Jurkat, Clone E6-1 (cell line): ENCODE data around the gene COL7A1.

Experiments used
- DNase-seq: peaks from one replicate; pipeline ENCODE4 v3.0.0-alpha.2; 2011; ENCODE audit warnings: low read depth, low spot score
- H3K4me3 ChIP-seq: 2 replicates; pipeline ENCODE4 v1.5.1; 2011; ENCODE audit warnings: mild to moderate bottlenecking, low read length, control low read depth, moderate library complexity

The COL7A1 gene

GRCh38 chr3:48594417-48595049 lies 596 bp downstream of the COL7A1 start:
- no peak for DNase-seq
- H3K4me3 ChIP-seq = no peak overlapping the region

DNA sequence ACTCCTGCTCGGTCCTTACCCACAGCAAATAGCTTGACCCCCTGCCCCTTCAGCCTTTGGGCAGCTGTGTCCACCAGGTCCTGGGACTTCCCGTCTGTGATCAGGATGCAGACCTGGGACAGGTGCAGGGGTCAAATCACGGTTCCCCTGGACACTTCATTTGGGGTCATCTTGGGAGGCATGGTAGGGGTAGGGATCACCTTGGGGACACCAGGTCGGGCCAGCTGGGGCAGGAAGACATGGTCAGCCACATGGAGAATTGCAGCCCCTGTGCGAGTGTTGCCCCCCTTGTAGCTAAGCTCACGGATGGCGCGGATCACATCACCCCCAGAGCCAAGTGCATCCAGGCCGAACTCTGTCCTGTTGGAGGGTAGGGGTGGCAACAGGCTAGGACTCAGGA lies 1.8 kb downstream of the COL7A1 start:
- H3K4me3 ChIP-seq = no peak overlapping the region
- no peak for DNase-seq

DNA sequence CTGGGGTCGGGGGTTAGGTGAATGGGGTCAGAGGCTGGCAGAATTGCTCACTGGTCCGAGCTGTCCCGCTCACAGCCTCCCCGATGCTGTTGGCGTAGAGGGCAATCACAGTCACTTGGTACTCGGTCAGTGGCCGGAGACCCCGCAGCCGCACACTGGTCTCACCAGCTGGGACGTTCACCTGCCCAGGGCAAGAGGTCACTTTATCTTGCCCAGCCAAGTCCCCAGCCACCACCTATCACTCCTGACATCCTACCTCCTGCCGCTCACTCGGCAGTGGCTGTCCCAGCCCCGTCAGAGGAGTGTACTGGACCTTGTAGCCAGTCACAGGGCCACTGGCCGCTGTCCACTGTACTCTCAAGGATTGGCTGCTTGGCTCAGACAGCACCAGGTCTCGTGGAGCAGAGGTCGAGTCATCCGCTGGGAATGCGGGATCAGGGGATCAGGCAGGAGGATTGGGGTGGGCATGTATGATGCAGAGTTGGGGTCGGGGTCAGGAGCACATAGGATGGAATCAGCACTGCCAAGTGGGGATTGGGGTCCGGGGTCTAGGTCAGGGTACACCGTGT lies 2.5 kb downstream of the COL7A1 start:
- DNase-seq = no peak

GRCh38 chr3:48591886-48592518 lies 3.1 kb downstream of the COL7A1 start:
- DNase-seq = no peak

More for the DNA sequence above, 2.5 kb downstream of the COL7A1 start:
- no peak overlapping the region for H3K4me3 ChIP-seq

GRCh38 chr3:48591436-48591835 lies 3.7 kb downstream of the COL7A1 start:
- H3K4me3 ChIP-seq = no peak overlapping the region
- DNase-seq = no peak

More at GRCh38 chr3:48591886-48592518, 3.1 kb downstream of the COL7A1 start:
- no peak overlapping the region for H3K4me3 ChIP-seq

GRCh38 chr3:48588230-48588629 lies 6.9 kb downstream of the COL7A1 start:
- DNase-seq = no peak
- no peak overlapping the region for H3K4me3 ChIP-seq

DNA sequence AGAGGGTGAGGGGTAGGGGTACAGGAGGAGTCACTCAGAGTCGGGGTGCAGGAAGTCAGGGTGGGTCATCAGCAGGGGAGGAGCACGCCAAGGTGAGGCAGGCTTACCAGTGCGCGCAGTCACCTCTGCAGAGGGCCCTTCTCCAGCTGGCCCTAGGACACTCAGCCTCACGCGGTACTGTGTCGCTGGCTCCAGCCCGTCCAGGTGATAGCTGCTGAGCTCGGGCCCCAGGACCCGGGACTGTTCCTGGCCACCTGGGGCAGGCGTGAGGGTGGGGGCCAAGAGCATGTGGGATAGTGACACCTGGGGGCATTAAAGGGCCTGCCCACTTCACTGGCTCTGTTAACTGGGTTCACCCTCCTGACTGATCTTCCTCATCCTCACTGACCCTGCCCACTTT lies 7.4 kb downstream of the COL7A1 start:
- no peak overlapping the region for H3K4me3 ChIP-seq
- DNase-seq = no peak

- no peak for DNase-seq
- H3K4me3 ChIP-seq = no peak overlapping the region
Observed at GRCh38 chr3:48585411-48585810, 9.7 kb downstream of the COL7A1 start.

DNA sequence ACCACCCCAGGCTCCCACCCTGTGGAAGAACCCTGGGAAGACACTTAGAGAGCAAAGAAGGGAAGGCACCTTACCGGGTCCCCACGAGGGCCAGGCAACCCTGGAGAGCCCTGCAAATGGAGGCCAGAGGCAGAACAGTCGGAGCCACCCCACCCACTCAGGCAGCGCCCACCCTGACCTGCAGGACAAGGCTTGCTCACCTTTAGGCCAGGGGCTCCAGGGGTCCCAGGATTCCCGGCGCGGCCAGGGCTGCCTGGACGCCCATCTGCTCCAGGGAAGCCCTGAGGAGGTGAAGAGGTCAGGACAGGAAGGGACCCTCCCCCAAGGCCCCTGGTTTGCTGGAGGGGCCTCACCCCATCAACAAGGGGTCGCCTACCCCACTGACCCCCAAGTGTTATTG lies 10.3 kb downstream of the COL7A1 start:
- no peak overlapping the region for H3K4me3 ChIP-seq
- DNase-seq = no peak

GRCh38 chr3:48581621-48582481 lies 13.3 kb downstream of the COL7A1 start:
- DNase-seq = no peak
- H3K4me3 ChIP-seq = no peak overlapping the region

- no peak for DNase-seq
- H3K4me3 ChIP-seq = no peak overlapping the region
Observed at GRCh38 chr3:48576647-48577046, 18.5 kb downstream of the COL7A1 start.

- DNase-seq = no peak
- H3K4me3 ChIP-seq = no peak overlapping the region
Observed at GRCh38 chr3:48575366-48575765, 19.8 kb downstream of the COL7A1 start.

DNA sequence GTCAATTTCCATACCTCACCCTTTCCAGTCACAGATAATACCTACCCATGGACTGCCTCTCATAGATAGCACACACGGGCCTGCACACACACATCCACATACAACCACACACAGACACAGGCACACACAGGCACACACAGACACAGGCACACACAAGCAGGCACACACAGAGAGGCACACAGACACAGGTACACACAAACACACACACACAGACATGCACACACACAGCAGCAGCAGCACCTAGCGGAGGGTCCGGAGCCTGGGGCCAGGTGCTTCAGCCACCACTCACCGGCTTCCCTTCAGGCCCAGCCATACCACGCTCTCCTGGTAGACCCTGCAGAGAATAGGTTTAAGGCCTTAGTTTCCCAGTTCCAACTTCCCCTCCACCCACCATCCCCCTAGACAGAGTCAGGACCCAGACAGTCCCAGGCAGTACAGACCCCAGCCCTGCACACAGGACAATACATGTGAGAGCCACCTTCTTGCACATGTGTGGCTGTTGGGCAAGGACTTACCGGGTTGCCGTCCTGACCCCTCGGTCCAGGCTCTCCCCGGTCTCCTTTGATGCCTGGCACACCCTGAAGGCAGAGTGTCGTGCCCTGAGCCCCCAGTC lies 21.1 kb downstream of the COL7A1 start:
- no peak overlapping the region for H3K4me3 ChIP-seq
- no peak for DNase-seq

DNA sequence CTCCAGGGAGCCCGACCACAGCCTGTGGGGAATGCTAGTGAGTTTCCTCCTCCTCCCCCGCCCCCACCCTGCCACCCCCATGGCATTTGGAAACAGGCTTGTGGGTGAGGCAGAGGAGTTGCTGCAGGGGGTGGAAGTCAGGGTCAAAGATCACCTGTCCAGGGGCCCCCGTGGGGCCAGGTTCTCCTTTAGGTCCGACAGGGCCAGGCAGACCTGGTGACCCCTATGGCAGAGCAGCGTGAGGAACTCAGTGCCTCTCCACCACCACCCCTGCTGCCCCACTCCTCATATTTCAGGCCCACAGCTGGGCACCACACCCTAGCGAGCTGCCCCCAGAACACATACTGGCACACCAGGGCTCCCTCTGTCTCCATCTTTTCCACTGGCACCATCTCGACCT lies 22.6 kb downstream of the COL7A1 start:
- no peak for DNase-seq
- no peak overlapping the region for H3K4me3 ChIP-seq

DNA sequence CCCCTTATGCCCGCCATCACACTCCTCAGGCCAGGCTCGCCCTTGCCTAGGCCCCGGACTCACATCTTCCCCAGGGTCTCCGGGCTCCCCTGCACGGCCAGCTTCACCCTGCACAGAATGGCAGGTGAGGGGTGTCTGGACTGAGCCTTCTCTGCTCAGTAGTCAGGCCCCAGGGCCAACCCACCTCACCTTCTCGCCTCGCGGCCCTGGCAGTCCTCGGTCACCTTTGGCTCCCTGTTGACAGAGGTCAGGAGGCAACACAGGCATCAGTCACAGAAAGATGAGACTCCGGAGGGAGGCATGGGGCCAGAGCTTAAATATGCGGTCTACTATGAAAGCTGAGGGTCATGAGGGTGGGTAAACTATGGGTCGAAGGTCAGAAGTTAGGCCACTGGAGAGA lies 23.2 kb downstream of the COL7A1 start:
- H3K4me3 ChIP-seq = no peak overlapping the region
- no peak for DNase-seq

DNA sequence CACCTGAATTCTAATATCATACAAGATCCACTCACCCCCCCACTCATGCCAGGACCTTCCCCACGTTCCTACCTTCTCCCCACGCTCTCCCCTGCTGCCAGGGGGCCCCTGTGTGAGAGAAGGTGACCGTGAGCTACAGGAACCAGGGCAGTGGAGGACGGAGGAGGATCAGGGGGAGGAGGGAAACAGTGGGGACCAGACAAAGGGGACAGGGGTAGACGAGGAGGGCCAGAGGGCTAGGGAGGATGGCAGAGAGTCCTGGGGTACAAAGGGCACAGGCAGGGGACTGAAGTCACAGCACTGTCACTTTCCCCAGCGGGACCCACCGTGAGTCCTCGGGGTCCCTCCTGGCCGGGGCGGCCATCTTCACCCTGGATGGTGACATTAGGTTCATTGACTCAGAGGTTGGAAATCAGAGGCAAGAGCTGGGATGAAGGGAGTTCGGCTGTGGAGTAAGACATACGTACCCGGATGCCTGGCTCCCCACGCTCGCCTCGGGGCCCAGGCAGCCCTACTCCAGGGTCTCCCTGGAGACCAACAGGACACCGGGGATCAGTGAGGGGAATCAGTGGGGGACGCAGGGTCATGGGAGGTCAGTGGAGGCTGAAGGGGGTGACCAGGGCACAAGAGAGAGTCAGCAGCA lies 25.2 kb downstream of the COL7A1 start:
- no peak for DNase-seq
- H3K4me3 ChIP-seq = no peak overlapping the region

DNA sequence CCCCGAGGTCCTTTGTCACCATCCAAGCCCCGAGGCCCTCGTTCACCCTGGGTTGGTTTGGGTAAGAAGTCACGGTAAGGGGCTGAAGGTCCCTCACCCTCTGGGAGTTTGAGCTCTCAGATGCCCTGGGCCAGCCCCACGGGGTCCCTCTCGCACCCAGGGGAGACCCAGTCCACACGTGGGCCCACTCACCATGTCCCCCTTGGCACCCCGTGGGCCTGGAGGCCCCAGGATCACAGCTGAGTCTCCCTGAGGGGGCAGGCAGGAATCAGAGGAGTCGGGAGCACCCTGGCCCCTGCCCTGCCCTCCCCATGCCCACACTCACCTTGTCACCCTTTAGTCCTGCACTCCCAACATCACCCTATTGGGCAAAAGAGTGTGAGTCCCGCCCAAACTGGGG lies 25.7 kb downstream of the COL7A1 start:
- DNase-seq = no peak

DNA sequence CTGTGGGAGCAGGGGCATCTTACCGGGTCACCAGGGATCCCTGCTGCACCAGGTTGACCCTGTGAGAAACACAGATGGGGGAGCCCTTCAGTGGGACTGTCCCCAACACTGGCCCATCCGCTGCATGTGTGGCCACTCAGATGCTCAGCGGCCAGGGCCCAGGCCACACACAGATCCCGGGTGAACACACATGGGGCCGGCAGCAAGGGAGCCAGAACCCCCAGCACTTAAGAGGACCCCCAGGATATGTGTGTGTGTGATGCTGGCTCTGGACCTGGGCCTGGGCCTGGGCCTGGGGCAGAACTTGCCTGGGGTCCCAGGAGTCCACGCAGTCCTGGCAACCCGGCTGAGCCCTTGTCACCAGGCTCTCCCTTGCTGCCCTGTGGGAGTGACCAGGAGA lies 26.7 kb downstream of the COL7A1 start:
- no peak for DNase-seq
- H3K4me3 ChIP-seq = no peak overlapping the region

More for the DNA sequence above, 25.7 kb downstream of the COL7A1 start:
- H3K4me3 ChIP-seq = no peak overlapping the region

DNA sequence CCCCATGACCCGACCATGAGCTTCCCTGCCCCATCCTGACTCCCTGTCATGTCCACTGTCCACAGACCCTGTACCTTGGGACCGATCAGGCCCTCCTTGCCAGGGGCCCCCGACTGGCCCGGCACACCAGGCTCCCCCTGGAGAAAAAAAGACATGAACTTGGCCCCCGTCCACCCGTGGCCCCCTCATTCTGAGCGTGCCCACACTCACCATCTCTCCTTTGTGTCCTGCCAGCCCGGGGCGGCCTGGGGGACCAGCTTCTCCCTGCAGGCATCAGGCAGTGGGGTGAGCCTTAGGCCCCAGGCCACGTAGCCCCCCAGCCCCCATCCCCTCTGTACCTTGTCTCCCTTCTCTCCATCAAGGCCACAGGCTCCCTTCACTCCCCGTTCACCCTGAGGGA lies 27.6 kb downstream of the COL7A1 start:
- no peak for DNase-seq

More for the DNA sequence above, 27.6 kb downstream of the COL7A1 start:
- H3K4me3 ChIP-seq = no peak overlapping the region
